IMR-90 (cell line): ENCODE data around the gene MZB1. TPM values are rescaled to one million over a fixed set of nuclear protein-coding genes. Genes with fewer than 3 reads are reported as not detected.

Experiments used
- ATAC-seq: fragments of 200-7000 bp; cut with Tn5 transposase; 2 replicates; pipeline ENCODE4 v1.9.1; 2020; ENCODE audit warnings: low read depth, mild to moderate bottlenecking, moderate library complexity
- BruUV-seq: library from RNA; stranded (reverse); fragments of 400-500 nt; replicated peaks from 2 replicates; lab custom pipeline; 2021; lab: Mats Ljungman, UMichigan
- CTCF ChIA-PET: fragments of 300-600 bp; formaldehyde crosslinking; extraction: SDS; loops from one replicate; lab custom pipeline; 2021; ENCODE audit warnings: antibody characterized with exemption; lab: Yijun Ruan, JAX
- POLR2A ChIA-PET: fragments of 300-600 bp; sonication (Branson Sonifier 250); formaldehyde crosslinking; loops from one replicate; lab custom pipeline; 2022; ENCODE audit warnings: antibody characterized with exemption; ENCODE audit not compliant: unreplicated experiment; lab: Charles Lee
- DNase-seq: peaks from one replicate; pipeline ENCODE4 v3.0.0; 2013
- H2AFZ ChIP-seq: replicated peaks from 2 replicates; pipeline ENCODE3; 2013; ENCODE audit warnings: low read length, mild to moderate bottlenecking; ENCODE audit not compliant: poor library complexity
- H2AK5ac ChIP-seq: 2 replicates; pipeline ENCODE4 v1.6.1; 2013; ENCODE audit warnings: low read depth, low read length, inconsistent platforms
- H2AK9ac ChIP-seq: replicated peaks from 2 replicates; pipeline ENCODE3; 2013; ENCODE audit warnings: mild to moderate bottlenecking, low read depth, low read length, moderate library complexity; ENCODE audit not compliant: poor library complexity
- H2BK120ac ChIP-seq: 2 replicates; pipeline ENCODE4 v1.6.1; 2013; ENCODE audit warnings: low read depth, low read length, inconsistent platforms
- H2BK15ac ChIP-seq: 3 replicates; pipeline ENCODE4 v1.6.1; 2013; ENCODE audit warnings: low read depth, low read length, inconsistent platforms
- H2BK20ac ChIP-seq: 2 replicates; pipeline ENCODE4 v1.6.1; 2013; ENCODE audit warnings: low read depth, mild to moderate bottlenecking, inconsistent platforms, low read length, moderate library complexity
- H2BK5ac ChIP-seq: 2 replicates; pipeline ENCODE4 v1.6.1; 2013; ENCODE audit warnings: mild to moderate bottlenecking, low read depth, low read length, inconsistent platforms; ENCODE audit not compliant: poor library complexity, severe bottlenecking
- H3K14ac ChIP-seq: replicated peaks from 2 replicates; pipeline ENCODE4 v1.6.1; 2013; ENCODE audit warnings: low read depth, low read length, inconsistent platforms
- H3K18ac ChIP-seq: 2 replicates; pipeline ENCODE4 v1.6.1; 2013; ENCODE audit warnings: low read depth, low read length, control low read depth
- H3K23ac ChIP-seq: 2 replicates; pipeline ENCODE4 v1.6.1; 2013; ENCODE audit warnings: low read depth, low read length, inconsistent platforms
- H3K27ac ChIP-seq: 2 replicates; pipeline ENCODE4 v1.5.1; 2013; ENCODE audit warnings: mild to moderate bottlenecking, control low read depth, low read length; ENCODE audit not compliant: insufficient read depth
- H3K27me3 ChIP-seq: 2 replicates; pipeline ENCODE4 v1.6.1; 2013; ENCODE audit warnings: low read length; ENCODE audit not compliant: control insufficient read depth, insufficient read depth
- H3K36me3 ChIP-seq: 2 replicates; pipeline ENCODE4 v1.6.1; 2013; ENCODE audit warnings: low read length, mixed read lengths; ENCODE audit not compliant: control insufficient read depth, insufficient read depth
- H3K4ac ChIP-seq: 2 replicates; pipeline ENCODE4 v1.6.1; 2013; ENCODE audit warnings: low read depth, low read length, inconsistent platforms
- H3K4me1 ChIP-seq: 2 replicates; pipeline ENCODE4 v1.6.1; 2013; ENCODE audit warnings: low read length, mixed read lengths; ENCODE audit not compliant: control insufficient read depth, insufficient read depth
- H3K4me2 ChIP-seq: 2 replicates; pipeline ENCODE4 v1.6.1; 2013; ENCODE audit warnings: low read depth, mild to moderate bottlenecking, control low read depth, low read length, moderate library complexity
- H3K4me3 ChIP-seq: 2 replicates; pipeline ENCODE4 v1.5.1; 2013; ENCODE audit warnings: low read depth, mild to moderate bottlenecking, control low read depth, low read length, moderate library complexity; ENCODE audit not compliant: insufficient read depth
- H3K56ac ChIP-seq: 2 replicates; pipeline ENCODE4 v1.6.1; 2013; ENCODE audit warnings: low read length, inconsistent platforms; ENCODE audit not compliant: insufficient read depth; ENCODE audit errors: extremely low read depth
- H3K79me1 ChIP-seq, 2 experiments: 2 replicates each; pipeline ENCODE4 v1.6.1; 2013; ENCODE audit warnings: low read length in 2 of 2, inconsistent platforms in 1 of 2, low read depth in 1 of 2
- H3K9ac ChIP-seq: 2 replicates; pipeline ENCODE4 v1.6.1; 2013; ENCODE audit warnings: low read depth, low read length, control low read depth
- H3K9me1 ChIP-seq: 2 replicates; pipeline ENCODE4 v1.6.1; 2013; ENCODE audit warnings: low read length, inconsistent platforms; ENCODE audit not compliant: insufficient read depth
- H3K9me3 ChIP-seq: 2 replicates; pipeline ENCODE4 v1.6.1; 2013; ENCODE audit warnings: low read length; ENCODE audit not compliant: control insufficient read depth, insufficient read depth
- H4K20me1 ChIP-seq: 2 replicates; pipeline ENCODE4 v1.6.1; 2013; ENCODE audit warnings: low read length, inconsistent platforms; ENCODE audit not compliant: insufficient read depth
- H4K5ac ChIP-seq: 2 replicates; pipeline ENCODE4 v1.6.1; 2013; ENCODE audit warnings: mild to moderate bottlenecking, low read depth, low read length, control low read depth
- H4K8ac ChIP-seq, 2 experiments: 2 replicates each; pipeline ENCODE4 v1.6.1; 2013; ENCODE audit warnings: low read depth in 2 of 2, low read length in 2 of 2, control low read depth in 1 of 2, inconsistent platforms in 1 of 2
- H4K91ac ChIP-seq: 2 replicates; pipeline ENCODE4 v1.6.1; 2013; ENCODE audit warnings: low read depth, low read length, inconsistent platforms; ENCODE audit not compliant: insufficient read depth
- BHLHE40 ChIP-seq: fragments of 150-350 bp; IDR thresholded peaks from 2 replicates; pipeline ENCODE4 v1.6.1; 2016; ENCODE audit warnings: mild to moderate bottlenecking, low read depth, low read length
- ELK1 ChIP-seq: fragments of 150-350 bp; IDR thresholded peaks from 2 replicates; pipeline ENCODE4 v1.6.1; 2016; ENCODE audit warnings: low read depth, mild to moderate bottlenecking, low read length, moderate library complexity, borderline replicate concordance
- MAFK ChIP-seq: IDR thresholded peaks from 2 replicates; pipeline ENCODE4 v1.6.1; 2012; ENCODE audit warnings: low read depth, low read length, improper control_type of control experiment
- MAZ ChIP-seq: IDR thresholded peaks from 2 replicates; pipeline ENCODE4 v1.6.1; 2012; ENCODE audit warnings: low read depth, mild to moderate bottlenecking, low read length, improper control_type of control experiment, moderate library complexity, borderline replicate concordance
- MXI1 ChIP-seq: IDR thresholded peaks from 2 replicates; pipeline ENCODE4 v1.6.1; 2012; ENCODE audit warnings: low read depth, mild to moderate bottlenecking, low read length, moderate library complexity, borderline replicate concordance
- NFE2L2 ChIP-seq: fragments of 150-350 bp; IDR thresholded peaks from 2 replicates; pipeline ENCODE4 v1.6.1; 2016; ENCODE audit warnings: low read depth, mild to moderate bottlenecking, low read length
- POLR2A ChIP-seq: IDR thresholded peaks from 2 replicates; pipeline ENCODE4 v1.6.1; 2012; ENCODE audit warnings: mild to moderate bottlenecking, low read depth, low read length
- RCOR1 ChIP-seq: IDR thresholded peaks from 2 replicates; pipeline ENCODE4 v1.6.1; 2012; ENCODE audit warnings: mild to moderate bottlenecking, low read length, improper control_type of control experiment; ENCODE audit not compliant: insufficient replicate concordance
- WGBS, 2 experiments: methylation state at CpG; one replicate each; pipeline versions ENCODE4 v1.1.5 to v1.1.7; 2013; ENCODE audit warnings: missing lambda C conversion rate in 2 of 2; ENCODE audit not compliant: insufficient read length in 1 of 2; ENCODE audit errors: extremely low coverage in 2 of 2; 5-methylcytosine and 5-hydroxymethylcytosine counted together
- dilution Hi-C: fragments of 300-500 bp; cut with HindIII; formaldehyde crosslinking; loops from one replicate; pipeline ENCODE4 v1.14.3; 2018; ENCODE audit warnings: low sequenced_read_pairs; ENCODE audit not compliant: unreplicated experiment
- in situ Hi-C: fragments of 300-500 bp; cut with MboI; formaldehyde crosslinking; loops from 3 replicates; pipeline ENCODE4 v1.14.3; 2019; ENCODE audit warnings: low sequenced_read_pairs, inconsistent platforms, mixed read lengths
- intact Hi-C: fragments of 100-400 bp; cut with micrococcal nuclease; formaldehyde crosslinking; loops from 2 replicates; pipeline ENCODE4 v1.10.0; 2022
- polyA plus RNA-seq, 3 experiments: library from polyadenylated mRNA; depleted of rRNA; stranded (reverse); fragments of >200 nt; gene quantifications; 2 replicates each; pipeline ENCODE4 v1.2.3, GENCODE V29; 2012; ENCODE audit warnings: low replicate concordance in 1 of 3
- total RNA-seq: library from RNA; depleted of rRNA; stranded (reverse); fragments of >200 nt; gene quantifications from 2 replicates; pipeline ENCODE4 v1.2.3, GENCODE V29; 2012

MZB1 gene
- total and polyA plus RNA-seq, 2 of the 4 experiments (the other 2 are of a cell fraction): not detected

GRCh38 chr5:139382807-139383206, 6.9 kb downstream of the MZB1 start:
- H3K14ac ChIP-seq: no peak overlapping the region
- no CpG with 5 or more reads among the region's 3 CpGs for WGBS, 2 experiments
- H3K56ac ChIP-seq: no peak overlapping the region
- H3K79me1 ChIP-seq: no peaks in the 10 kb centered on the region
- H2BK120ac ChIP-seq: no peak overlapping the region
- H2AK9ac ChIP-seq: no peak overlapping the region
- H3K9me1 ChIP-seq: no peaks in the 10 kb centered on the region
- H3K4ac ChIP-seq: no peak overlapping the region
- H3K36me3 ChIP-seq: peaks cover 2% of the 10 kb centered on the region; the same call in 1 of the 2 replicates
- no peak overlapping the region for H4K91ac ChIP-seq
- no peak overlapping the region for H3K18ac ChIP-seq
- no peak overlapping the region for H3K23ac ChIP-seq
- H2BK15ac ChIP-seq: no peak overlapping the region
- no peak overlapping the region for H2BK20ac ChIP-seq
- H4K8ac ChIP-seq: no peak overlapping the region
- H3K27ac ChIP-seq: no peak overlapping the region
- H2AFZ ChIP-seq: no peak overlapping the region
- dilution Hi-C loops: no loop called here
- ChIA-PET POLR2A (no interaction called here), CTCF (no interaction called here)
- H3K9me3 ChIP-seq: no peaks in the 10 kb centered on the region
- H2AK5ac ChIP-seq: no peak overlapping the region
- no peak overlapping the region for H2BK5ac ChIP-seq
- intact Hi-C loops: no loop called here
- no peaks in the 10 kb centered on the region for H3K27me3 ChIP-seq
- no peak overlapping the region for H3K4me3 ChIP-seq
- H3K4me1 ChIP-seq: peaks cover 3% of the 10 kb centered on the region; the same call in 1 of the 2 replicates
- in situ Hi-C loops: no loop called here
- DNase-seq: no peak
- H4K20me1 ChIP-seq: no peaks in the 10 kb centered on the region
- BruUV-seq: no TSS peak
- no peak for ATAC-seq
- H3K9ac ChIP-seq: no peak overlapping the region
- TF ChIP-seq BHLHE40 (no peak), RCOR1 (no peak), ELK1 (no peak), MXI1 (no peak), POLR2A (no peak), MAFK (no peak), MAZ (no peak), NFE2L2 (no peak)
- no peak overlapping the region for H4K5ac ChIP-seq
- no peak overlapping the region for H3K4me2 ChIP-seq
